Right ventricle myocardium superior (tissue), 1 donor: ENCODE results near the gene PLA2G2C. TPM values are rescaled to one million over a fixed set of nuclear protein-coding genes. Genes with fewer than 3 reads are reported as not detected.
A peak's percentile ranks its signal among the peaks of the same experiment; 100 is the strongest.

Experiments used
- ATAC-seq: fragments of 200-7000 bp; cut with Tn5 transposase; one replicate; pipeline ENCODE4 v1.9.1; 2020; ENCODE audit warnings: mild to moderate bottlenecking; ENCODE audit not compliant: poor library complexity
- DNase-seq: peaks from one replicate; pipeline ENCODE4 v3.0.0-alpha.2; 2020
- intact Hi-C: fragments of 100-400 bp; cut with DNase I; formaldehyde crosslinking; loops from one replicate; pipeline ENCODE4 v1.11.2; 2022
- total RNA-seq: library from RNA; stranded (reverse); fragmentation: NEBNext Ultra II Directional; extraction: Animal tissue kit (Norgen Biotek cat#: 25700); gene quantifications from one replicate; pipeline ENCODE4 v1.2.1, GENCODE V29; 2021
- donor health status: DM: no; HTN: yes; CAD: no; lungs with severe emphysema.

PLA2G2C gene
- total RNA-seq, 1 donor from 2014 or later = not detected

DNA sequence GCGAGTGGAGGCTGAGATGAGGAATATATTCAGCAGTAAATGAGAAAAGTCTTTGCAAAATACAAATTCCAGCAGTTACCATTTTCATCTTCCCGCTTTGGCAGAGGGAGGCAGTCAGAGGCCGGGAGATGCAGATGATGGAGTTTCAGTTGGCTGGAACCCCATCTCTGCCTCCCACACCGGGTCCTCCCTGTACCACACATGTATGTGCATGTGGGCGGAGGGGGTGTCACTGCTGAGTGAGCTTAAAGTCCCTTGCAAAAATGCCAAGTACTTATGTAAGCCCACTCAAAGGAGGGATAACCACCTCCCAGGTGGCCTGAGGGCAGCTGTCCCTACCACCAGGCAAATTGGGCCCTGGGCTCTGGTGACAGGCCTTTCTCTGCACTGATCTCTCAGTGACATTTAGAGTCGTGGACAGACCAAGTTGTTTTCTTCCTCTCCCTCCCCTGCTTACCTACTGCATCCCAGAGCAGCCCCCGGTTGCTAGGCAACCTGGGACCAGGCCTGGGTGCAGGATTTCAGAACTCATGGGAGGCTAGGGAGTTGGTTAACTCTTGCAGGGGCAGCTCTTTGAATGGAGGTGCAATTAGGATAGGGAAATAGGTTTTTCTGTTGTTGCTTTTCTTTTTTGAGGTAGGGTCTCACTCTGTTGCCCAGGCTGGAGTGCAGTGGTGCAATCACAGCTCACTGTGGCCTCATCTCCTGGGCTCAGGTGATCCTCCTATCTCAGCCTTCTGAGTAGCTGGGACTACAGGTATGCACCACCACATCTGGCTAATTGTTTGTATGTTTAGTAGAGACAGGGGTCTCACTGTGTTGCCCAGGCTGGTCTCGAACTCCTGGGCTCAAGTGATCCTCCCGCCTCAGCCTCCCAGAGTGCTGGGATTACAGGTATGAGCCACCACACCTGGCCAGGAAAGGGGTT lies 17.5 kb downstream of the PLA2G2C start:
- intact Hi-C loops = no loop called here
- DNase-seq = no peak
- no peak for ATAC-seq

DNA sequence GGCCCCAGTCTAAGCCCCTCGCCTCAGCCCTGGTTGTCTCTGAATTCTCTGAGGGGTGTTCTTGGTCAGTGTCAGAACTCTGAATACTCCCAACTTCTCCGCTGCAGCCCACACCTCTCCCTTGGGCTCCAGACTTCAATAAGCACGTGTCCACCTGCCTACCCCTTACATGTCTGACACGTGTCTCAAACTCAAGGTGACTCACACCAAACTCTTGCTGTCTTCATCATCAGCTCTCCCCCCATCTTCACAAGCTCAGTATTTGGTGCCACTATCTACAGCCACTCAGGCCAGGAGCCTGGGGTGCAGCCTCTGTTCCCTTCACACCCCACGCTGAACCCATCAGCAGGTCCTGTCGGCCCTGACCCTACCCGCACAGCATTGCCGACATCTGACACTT lies 19.2 kb downstream of the PLA2G2C start:
- ATAC-seq (no peak), DNase-seq (no peak)
- intact Hi-C loops = no loop called here

GRCh38 chr1:20166051-20166450 lies 20.3 kb downstream of the PLA2G2C start:
- DNase-seq = no peak
- intact Hi-C loops = no loop called here
- no peak for ATAC-seq

- no peak for ATAC-seq
- no peak for DNase-seq
- intact Hi-C loops = no loop called here
Measured at GRCh38 chr1:20165522-20165951, 20.8 kb downstream of the PLA2G2C start.

DNA sequence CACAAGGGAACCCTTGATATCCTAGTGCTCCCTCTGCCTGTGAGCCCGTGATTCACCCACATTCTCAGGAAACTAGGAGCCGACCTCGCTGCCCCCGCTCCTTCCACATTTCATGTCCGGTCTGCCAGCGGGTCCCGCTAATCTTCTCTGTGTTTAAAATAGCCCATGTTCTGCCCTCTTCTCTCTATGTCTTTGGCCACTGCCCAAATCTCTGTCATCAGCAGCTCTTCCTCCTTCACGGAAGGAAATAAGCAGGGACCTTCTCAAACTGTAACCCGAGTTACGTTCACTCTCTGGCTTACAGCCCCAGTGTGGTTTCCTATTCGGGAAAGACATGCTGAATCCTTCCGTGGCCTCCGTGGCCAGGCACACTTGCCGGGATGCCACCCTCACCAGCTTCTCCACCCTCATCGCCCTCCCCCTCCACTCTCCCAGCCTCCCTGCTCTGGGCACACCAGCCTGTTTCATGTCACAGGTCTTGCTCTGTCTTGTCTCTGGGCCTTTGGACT lies 21.6 kb downstream of the PLA2G2C start:
- ATAC-seq (peak; percentile 64), DNase-seq (peak; percentile 70)
- intact Hi-C loops = no loop called here

- DNase-seq (no peak), ATAC-seq (no peak)
- intact Hi-C loops = no loop called here
Measured at GRCh38 chr1:20160034-20160433, 26.3 kb downstream of the PLA2G2C start.

DNA sequence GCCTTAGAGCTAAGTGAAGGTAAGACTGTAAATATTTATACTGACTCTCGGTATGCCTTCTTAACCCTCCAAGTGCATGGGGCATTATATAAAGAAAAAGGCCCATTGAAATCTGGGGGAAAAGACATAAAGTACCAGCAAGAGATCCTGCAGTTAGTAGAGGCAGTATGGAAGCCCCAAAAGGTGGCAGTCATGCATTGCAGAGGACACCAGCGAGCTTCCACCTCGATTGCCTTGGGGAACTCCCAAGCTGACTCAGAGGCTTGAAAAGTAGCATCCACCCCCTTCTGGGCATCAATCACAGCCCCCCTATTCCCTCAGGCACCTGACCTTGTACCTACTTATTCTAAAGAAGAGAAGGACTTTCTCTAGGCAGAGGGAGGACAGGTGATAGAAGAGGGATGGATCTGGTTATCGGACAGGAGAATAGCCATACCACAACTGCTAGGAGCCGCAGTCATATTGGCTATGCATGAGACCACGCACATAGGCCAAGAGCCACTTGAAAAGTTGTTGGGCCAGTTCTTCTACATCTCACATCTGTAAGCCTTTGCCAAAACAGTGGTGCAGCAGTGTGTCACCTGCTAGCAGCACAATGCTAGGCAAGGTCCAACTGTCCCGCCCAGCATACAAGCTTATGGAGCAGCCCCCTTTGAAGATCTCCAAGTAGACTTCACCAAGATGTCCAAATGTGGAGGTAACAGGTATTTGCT lies 27.8 kb downstream of the PLA2G2C start:
- ATAC-seq (no peak), DNase-seq (no peak)
- intact Hi-C loops = no loop called here

GRCh38 chr1:20154301-20154831 lies 32.0 kb downstream of the PLA2G2C start:
- ATAC-seq = no peak
- no peak for DNase-seq

GRCh38 chr1:20153000-20153418 lies 33.3 kb downstream of the PLA2G2C start:
- intact Hi-C loops = loop anchor here (1.0 to 5.0 kb wide), 2 partner anchors 52 to 236 kb away; no protein-coding TSS in a partner anchor
- ATAC-seq = peak; percentile 65
- DNase-seq = peak; percentile 72

More at GRCh38 chr1:20154301-20154831, 32.0 kb downstream of the PLA2G2C start:
- intact Hi-C loops = loop anchor here (5.0 kb wide), 1 partner anchor 237 kb away; no protein-coding TSS in a partner anchor

DNA sequence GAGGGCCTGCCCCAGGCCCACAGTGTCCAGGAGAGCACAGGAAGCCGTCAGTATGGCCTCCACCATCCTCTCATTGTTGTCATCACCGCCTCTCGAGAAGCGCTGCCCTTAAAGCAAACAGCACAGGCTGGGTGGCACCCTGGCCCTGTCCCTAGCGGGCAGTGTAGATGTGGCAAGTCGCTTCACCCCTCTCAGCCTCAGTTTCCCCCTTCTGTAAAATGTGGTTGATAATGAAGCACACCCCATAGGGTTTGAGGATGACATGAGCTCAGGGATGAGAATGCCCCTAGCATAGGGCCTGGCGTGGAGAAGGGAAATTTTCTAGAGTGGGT lies 33.8 kb downstream of the PLA2G2C start:
- intact Hi-C loops = loop anchor here (1.0 to 5.0 kb wide), 2 partner anchors 51 to 235 kb away; no protein-coding TSS in a partner anchor
- DNase-seq = no peak
- ATAC-seq = peak; percentile 20

DNA sequence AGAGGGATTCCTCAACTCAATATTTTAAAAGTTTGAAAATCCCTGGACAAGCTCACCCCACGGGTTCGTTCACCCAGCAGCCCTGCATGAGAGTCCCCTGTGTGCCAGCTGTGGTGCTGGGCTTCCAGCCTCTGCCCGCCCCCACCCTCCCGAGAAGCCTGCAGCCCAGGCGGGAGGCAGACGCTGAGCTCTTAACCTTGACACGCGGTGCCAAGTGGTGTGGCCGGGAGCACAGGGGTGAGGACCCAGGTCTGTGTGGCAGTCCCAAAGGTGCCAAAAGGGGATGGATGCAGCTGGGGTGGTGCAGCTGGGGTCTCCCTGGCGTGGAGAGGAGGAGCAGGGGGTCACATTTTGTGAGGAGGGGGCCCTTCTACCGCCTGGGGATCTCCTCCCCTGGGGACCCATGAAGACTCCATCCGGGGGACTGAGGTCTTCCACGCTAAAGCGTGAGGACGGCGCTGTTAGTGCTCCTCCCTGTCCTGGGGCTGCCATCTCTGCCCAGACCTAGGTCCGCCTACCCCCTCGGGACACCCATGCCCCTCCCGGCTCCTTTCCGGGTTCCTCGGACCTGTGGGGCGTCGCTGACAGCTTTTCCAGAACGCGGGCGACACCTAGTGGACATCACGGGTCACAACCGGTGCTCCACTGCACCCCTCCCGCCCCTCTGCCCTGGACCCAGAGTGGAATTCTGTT lies 34.3 kb downstream of the PLA2G2C start:
- DNase-seq = peak; percentile 91
- intact Hi-C loops = loop anchor here (1.0 to 5.0 kb wide), 2 partner anchors 51 to 235 kb away; no protein-coding TSS in a partner anchor
- peak; percentile 96 for ATAC-seq

GRCh38 chr1:20150969-20151368 lies 35.3 kb downstream of the PLA2G2C start:
- ATAC-seq = no peak
- DNase-seq = no peak
- intact Hi-C loops = loop anchor here (5.0 kb wide), 1 partner anchor 234 kb away; no protein-coding TSS in a partner anchor

DNA sequence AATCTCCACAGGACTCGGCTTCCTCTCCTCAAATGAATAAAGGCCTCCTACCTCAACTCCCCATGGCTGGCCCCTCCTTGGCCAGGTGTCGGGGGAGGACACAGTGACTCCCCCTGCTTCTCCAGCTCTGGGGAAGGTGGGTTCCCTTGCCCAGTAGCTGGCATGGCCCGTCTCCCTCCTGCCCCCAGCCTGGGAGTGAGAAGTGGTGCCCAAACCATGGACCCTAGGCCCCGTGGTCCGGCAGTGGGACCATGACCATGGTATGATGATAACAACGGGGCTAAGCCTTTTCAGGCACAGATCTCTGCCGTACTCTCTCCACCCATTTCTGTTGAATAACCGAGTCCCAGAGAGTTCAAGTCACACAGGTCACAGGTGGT lies 36.0 kb downstream of the PLA2G2C start:
- DNase-seq (no peak), ATAC-seq (no peak)
- intact Hi-C loops = loop anchor here (5.0 kb wide), 1 partner anchor 233 kb away; no protein-coding TSS in a partner anchor

DNA sequence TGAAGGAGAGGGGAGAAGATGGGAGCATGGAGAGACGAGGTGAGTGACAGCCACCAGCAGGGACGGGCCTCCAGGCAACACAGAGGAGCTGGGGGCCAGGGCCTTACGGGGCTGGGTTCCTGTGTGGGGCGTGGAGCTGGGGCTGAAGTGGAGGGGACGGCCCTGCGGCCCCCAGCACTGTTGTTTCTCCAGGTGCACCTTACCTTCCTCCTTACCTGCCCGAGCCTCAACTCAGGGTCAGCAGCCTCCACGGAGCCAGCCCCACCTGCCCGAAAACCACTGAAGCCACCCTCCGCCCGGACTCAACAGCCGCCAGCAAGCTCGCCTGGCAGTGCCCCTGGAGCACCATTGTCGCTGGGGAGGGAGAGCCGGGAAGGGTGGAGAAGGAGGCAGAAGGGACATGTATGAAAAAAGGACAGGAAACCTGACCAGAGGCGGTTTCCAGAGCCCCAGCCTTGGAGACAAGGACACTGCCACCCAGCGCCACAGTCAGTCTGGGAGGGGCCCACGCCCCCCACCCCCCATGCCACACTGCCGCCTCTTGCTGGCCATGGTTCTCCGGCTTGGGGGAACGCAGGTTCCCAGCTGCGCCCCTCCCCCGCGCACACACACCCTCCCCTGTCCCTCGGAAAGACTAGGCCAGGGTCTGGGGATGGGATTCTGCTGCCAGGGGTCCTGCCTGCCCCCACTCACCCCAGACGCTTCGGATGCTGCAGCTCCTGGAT lies 36.6 kb downstream of the PLA2G2C start:
- DNase-seq (no peak), ATAC-seq (no peak)
- intact Hi-C loops = loop anchor here (5.0 kb wide), 2 partner anchors 177 to 232 kb away; no protein-coding TSS in a partner anchor

- ATAC-seq (no peak), DNase-seq (no peak)
- intact Hi-C loops = loop anchor here (5.0 kb wide), 1 partner anchor 177 kb away; no protein-coding TSS in a partner anchor
Measured at GRCh38 chr1:20148571-20149500, 37.5 kb downstream of the PLA2G2C start.

DNA sequence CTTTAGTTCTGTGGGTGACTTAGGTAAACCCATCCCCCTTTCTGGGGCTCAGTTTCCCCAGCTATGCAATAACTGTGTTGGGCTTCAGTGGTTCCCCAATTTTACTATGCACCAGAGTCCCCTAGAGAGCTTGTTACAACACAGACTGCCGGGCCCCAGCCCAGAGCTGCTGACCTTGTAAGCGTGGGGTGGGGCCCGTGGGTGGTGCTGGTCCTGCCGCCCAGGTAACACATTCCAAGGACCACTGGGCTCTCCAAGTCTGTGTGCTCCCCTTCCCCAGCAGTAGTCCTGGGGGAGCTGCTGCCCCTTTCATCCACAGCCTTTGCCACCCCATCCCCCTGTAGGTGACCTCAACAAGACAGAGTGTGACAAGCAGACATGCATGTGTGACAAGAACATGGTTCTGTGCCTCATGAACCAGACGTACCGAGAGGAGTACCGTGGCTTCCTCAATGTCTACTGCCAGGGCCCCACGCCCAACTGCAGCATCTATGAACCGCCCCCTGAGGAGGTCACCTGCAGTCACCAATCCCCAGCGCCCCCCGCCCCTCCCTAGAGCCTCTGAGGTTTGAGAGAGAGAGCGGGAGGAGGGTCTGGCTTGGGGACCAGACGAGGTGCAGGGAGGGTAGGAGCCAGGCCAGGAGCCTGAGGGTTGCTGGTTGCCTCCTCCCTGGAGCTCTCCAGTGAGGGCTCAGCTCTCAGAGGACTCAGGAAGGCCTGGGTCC lies 38.3 kb downstream of the PLA2G2C start:
- intact Hi-C loops = loop anchor here (5.0 kb wide), 1 partner anchor 176 kb away; no protein-coding TSS in a partner anchor
- no peak for ATAC-seq
- no peak for DNase-seq
